D721Med (cell line): ENCODE data around the gene CRAMP1.

Experiments used
- DNase-seq: peaks from one replicate; pipeline ENCODE4 v3.0.0; 2011; ENCODE audit warnings: low spot score; ENCODE audit not compliant: insufficient read length
- FAIRE-seq: peaks from 2 replicates; lab custom pipeline; 2011; peaks lifted over from hg19 to GRCh38; lab: Jason Lieb, UNC
- TF ChIP-seq, protein P1 (sequence below): IDR thresholded peaks from 2 replicates; pipeline ENCODE4 v1.5.1; 2012; ENCODE audit warnings: mild to moderate bottlenecking, control low read depth; ENCODE audit not compliant: insufficient read depth; ENCODE audit errors: missing control alignments

The CRAMP1 gene

GRCh38 chr16:1571012-1571671 lies 41.0 kb upstream of the CRAMP1 start:
- no peak for FAIRE-seq
- no peak for DNase-seq
- TF ChIP-seq, protein P1, sequence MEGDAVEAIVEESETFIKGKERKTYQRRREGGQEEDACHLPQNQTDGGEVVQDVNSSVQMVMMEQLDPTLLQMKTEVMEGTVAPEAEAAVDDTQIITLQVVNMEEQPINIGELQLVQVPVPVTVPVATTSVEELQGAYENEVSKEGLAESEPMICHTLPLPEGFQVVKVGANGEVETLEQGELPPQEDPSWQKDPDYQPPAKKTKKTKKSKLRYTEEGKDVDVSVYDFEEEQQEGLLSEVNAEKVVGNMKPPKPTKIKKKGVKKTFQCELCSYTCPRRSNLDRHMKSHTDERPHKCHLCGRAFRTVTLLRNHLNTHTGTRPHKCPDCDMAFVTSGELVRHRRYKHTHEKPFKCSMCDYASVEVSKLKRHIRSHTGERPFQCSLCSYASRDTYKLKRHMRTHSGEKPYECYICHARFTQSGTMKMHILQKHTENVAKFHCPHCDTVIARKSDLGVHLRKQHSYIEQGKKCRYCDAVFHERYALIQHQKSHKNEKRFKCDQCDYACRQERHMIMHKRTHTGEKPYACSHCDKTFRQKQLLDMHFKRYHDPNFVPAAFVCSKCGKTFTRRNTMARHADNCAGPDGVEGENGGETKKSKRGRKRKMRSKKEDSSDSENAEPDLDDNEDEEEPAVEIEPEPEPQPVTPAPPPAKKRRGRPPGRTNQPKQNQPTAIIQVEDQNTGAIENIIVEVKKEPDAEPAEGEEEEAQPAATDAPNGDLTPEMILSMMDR, result no peak

- DNase-seq (no peak), FAIRE-seq (no peak)
- TF ChIP-seq, protein P1, result no peak
Observed at GRCh38 chr16:1572673-1573072, 39.5 kb upstream of the CRAMP1 start.

GRCh38 chr16:1573301-1573700 lies 38.9 kb upstream of the CRAMP1 start:
- TF ChIP-seq, protein P1, result no peak
- no peak for DNase-seq
- no peak for FAIRE-seq

- TF ChIP-seq, protein P1, result no peak
- no peak for FAIRE-seq
Observed at GRCh38 chr16:1575578-1575977, 36.6 kb upstream of the CRAMP1 start.

DNA sequence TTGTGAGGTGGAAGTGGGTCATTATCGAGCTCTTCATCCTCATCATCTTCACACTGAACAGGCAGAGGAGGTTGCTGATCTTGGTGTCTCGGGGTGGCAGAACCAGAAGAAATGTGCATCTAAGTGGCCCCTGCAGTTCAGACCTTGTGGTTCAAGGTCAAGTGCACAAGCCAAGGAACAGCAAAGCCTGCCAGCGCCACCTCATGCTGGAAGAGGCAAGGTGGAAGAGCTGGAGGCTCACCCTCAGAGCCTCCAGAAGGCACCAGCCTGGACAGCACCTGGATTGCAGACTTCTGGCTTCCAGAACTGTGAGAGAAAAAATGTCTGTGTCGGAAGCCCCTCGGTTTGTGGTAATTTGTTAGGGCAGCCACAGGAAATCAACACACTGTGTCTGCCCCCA lies 32.9 kb upstream of the CRAMP1 start:
- FAIRE-seq (no peak), DNase-seq (no peak)
- TF ChIP-seq, protein P1, result no peak

More at GRCh38 chr16:1575578-1575977, 36.6 kb upstream of the CRAMP1 start:
- DNase-seq, result no peak

GRCh38 chr16:1580256-1580655 lies 31.9 kb upstream of the CRAMP1 start:
- FAIRE-seq (no peak), DNase-seq (no peak)
- TF ChIP-seq, protein P1, result no peak

GRCh38 chr16:1580956-1581355 lies 31.2 kb upstream of the CRAMP1 start:
- TF ChIP-seq, protein P1, result no peak
- FAIRE-seq, result no peak
- no peak for DNase-seq
